Activated B cell treated with CpG ODN at 0.5 μM for 24 hours (primary cell): ENCODE measurements around the gene GRIP1. TPM values are rescaled to one million over a fixed set of nuclear protein-coding genes. Genes with fewer than 3 reads are reported as not detected.
"Not testable (repeated sequence)": the region's sequence is repeated elsewhere in the genome, so short reads cannot be mapped to it uniquely, and the experiment has no call there.

Experiments used
- ATAC-seq: fragments of 200-7000 bp; cut with Tn5 transposase; one replicate; pipeline ENCODE4 v1.10.0; 2021; ENCODE audit warnings: low read depth, mild to moderate bottlenecking, moderate library complexity
- CTCF ChIA-PET: fragments of 350-600 bp; sonication (Branson Sonifier 250); formaldehyde crosslinking; loops from one replicate; lab custom pipeline; 2021; ENCODE audit warnings: antibody characterized with exemption; lab: Charles Lee
- POLR2A ChIA-PET: fragments of 350-600 bp; sonication (Branson Sonifier 250); formaldehyde crosslinking; loops from one replicate; lab custom pipeline; 2021; ENCODE audit warnings: antibody characterized with exemption; lab: Charles Lee
- DNase-seq: peaks from one replicate; pipeline ENCODE4 v3.0.0; 2022
- H3K27ac Mint-ChIP-seq: one replicate; pipeline ENCODE4 v1.8.0; 2020; ENCODE audit warnings: mixed read lengths
- H3K27me3 Mint-ChIP-seq: one replicate; pipeline ENCODE4 v1.8.0; 2021; ENCODE audit warnings: mixed read lengths
- H3K36me3 Mint-ChIP-seq: one replicate; pipeline ENCODE4 v1.8.0; 2021; ENCODE audit warnings: low read depth, mixed read lengths
- H3K4me1 Mint-ChIP-seq: one replicate; pipeline ENCODE4 v1.8.0; 2021; ENCODE audit warnings: mixed read lengths
- H3K4me3 Mint-ChIP-seq: one replicate; pipeline ENCODE4 v1.8.0; 2020; ENCODE audit warnings: mild to moderate bottlenecking, mixed read lengths
- H3K9me3 Mint-ChIP-seq: one replicate; pipeline ENCODE4 v1.8.0; 2020; ENCODE audit warnings: mixed read lengths
- intact Hi-C: fragments of 100-400 bp; cut with micrococcal nuclease; formaldehyde crosslinking; loops from one replicate; pipeline ENCODE4 v1.15.1; 2024
- total RNA-seq: library from RNA; stranded (reverse); gene quantifications from 2 replicates; pipeline ENCODE4 v1.2.3, GENCODE V29; 2022
- TF ChIP-seq, protein P1 (sequence below): fragments of 200-600 bp; IDR thresholded peaks from one replicate; pipeline ENCODE4 v1.8.0; 2022; ENCODE audit warnings: antibody characterized with exemption, mild to moderate bottlenecking

The GRIP1 gene
- total RNA-seq, 1 donor from 2014 or later, result 0.49 TPM

DNA sequence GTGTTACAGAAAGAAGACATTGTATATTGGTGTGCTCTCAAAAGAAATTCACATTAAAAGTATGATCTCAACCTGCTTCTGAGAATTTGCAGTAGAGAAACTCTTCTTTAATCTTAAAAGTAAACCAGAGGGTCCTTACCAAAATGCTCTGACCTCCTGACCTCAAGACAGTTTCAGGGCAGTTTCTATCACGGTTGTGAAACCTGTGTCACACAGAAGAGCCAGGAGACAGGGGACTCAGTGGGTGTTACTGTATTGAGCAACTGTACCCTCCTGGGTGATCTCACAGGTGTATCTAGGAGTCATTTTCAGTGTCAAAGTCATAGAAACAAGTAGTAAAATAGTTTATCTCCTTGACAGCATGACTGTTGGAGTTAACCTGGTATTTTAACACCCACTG, 178.0 kb downstream of the GRIP1 start:
- H3K27ac Mint-ChIP-seq, result no peak overlapping the region
- no peaks in the 10 kb centered on the region for H3K27me3 Mint-ChIP-seq
- intact Hi-C loops, result no loop called here
- no peak for ATAC-seq
- no peaks in the 10 kb centered on the region for H3K36me3 Mint-ChIP-seq
- POLR2A ChIA-PET, result no interaction called here
- H3K4me1 Mint-ChIP-seq, result no peaks in the 10 kb centered on the region
- CTCF ChIA-PET, result no interaction called here
- DNase-seq, result no peak
- TF ChIP-seq, protein P1, sequence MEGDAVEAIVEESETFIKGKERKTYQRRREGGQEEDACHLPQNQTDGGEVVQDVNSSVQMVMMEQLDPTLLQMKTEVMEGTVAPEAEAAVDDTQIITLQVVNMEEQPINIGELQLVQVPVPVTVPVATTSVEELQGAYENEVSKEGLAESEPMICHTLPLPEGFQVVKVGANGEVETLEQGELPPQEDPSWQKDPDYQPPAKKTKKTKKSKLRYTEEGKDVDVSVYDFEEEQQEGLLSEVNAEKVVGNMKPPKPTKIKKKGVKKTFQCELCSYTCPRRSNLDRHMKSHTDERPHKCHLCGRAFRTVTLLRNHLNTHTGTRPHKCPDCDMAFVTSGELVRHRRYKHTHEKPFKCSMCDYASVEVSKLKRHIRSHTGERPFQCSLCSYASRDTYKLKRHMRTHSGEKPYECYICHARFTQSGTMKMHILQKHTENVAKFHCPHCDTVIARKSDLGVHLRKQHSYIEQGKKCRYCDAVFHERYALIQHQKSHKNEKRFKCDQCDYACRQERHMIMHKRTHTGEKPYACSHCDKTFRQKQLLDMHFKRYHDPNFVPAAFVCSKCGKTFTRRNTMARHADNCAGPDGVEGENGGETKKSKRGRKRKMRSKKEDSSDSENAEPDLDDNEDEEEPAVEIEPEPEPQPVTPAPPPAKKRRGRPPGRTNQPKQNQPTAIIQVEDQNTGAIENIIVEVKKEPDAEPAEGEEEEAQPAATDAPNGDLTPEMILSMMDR, result no peak
- H3K9me3 Mint-ChIP-seq, result no peaks in the 10 kb centered on the region
- H3K4me3 Mint-ChIP-seq, result no peak overlapping the region

DNA sequence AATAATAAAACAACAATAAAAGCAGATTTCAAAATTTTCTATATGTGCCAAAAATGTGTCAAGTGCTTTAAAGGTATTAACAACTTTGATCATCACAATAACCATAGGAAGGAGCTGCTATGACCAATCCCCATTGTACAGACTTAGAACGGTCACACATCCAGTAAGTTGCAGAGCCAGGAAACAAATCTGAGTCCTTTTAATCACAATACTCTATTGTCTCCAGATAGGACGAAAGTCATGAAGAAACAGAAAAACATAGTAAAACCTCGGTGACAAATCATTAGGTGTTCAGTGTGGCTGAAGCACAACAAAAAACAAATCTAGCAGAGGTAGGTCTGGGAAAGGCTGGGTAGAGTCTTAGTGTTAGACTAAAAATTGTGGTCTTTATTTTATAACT, 178.8 kb downstream of the GRIP1 start:
- no peaks in the 10 kb centered on the region for H3K27me3 Mint-ChIP-seq
- H3K9me3 Mint-ChIP-seq, result no peaks in the 10 kb centered on the region
- no peak overlapping the region for H3K27ac Mint-ChIP-seq
- intact Hi-C loops, result no loop called here
- CTCF ChIA-PET, result no interaction called here
- ATAC-seq (no peak), DNase-seq (no peak)
- H3K4me1 Mint-ChIP-seq, result no peaks in the 10 kb centered on the region
- no peaks in the 10 kb centered on the region for H3K36me3 Mint-ChIP-seq
- TF ChIP-seq, protein P1, result no peak
- no peak overlapping the region for H3K4me3 Mint-ChIP-seq
- POLR2A ChIA-PET, result no interaction called here

DNA sequence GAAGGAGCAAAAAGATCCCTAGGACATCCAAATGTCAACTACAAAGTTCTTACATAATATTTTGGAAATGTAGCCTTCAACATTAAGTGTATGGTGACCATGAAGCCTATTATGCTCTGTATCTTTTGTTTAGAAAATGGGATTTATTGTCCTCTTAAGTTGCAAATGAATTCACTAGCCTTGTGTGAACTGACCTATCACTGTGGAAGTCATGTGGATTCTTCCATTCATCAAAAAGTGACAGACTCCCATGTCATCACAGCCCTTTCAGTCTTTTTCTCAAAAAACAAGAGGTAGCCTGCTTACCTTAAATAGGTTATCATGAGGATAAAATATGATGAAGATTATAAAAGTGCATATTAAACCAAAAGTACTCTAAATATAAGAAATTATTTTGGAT, 179.9 kb downstream of the GRIP1 start:
- no peak for DNase-seq
- H3K27me3 Mint-ChIP-seq, result no peaks in the 10 kb centered on the region
- no peaks in the 10 kb centered on the region for H3K36me3 Mint-ChIP-seq
- ChIA-PET CTCF (no interaction called here), POLR2A (no interaction called here)
- H3K4me3 Mint-ChIP-seq, result no peak overlapping the region
- H3K27ac Mint-ChIP-seq, result no peak overlapping the region
- intact Hi-C loops, result no loop called here
- no peaks in the 10 kb centered on the region for H3K4me1 Mint-ChIP-seq
- TF ChIP-seq, protein P1, result no peak
- H3K9me3 Mint-ChIP-seq, result no peaks in the 10 kb centered on the region
- no peak for ATAC-seq

DNA sequence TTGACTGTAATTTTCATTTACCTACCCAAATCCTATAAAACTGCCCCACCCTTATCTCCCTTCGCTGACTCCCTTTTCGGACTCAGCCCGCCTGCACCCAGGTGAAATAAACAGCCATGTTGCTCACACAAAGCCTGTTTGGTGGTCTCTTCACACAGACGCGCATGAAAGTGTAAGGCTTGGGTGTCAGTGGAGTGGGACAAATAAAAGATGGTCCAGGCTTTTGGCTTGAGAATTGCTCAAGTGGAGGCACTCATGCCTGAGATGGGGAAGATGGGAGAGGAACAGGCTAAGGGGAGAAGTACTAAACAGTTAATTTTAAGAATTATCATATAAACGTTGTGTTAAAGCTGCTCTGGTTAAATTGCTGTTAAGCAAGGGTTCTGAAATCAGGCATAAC, 180.8 kb downstream of the GRIP1 start:
- POLR2A ChIA-PET, H3K27ac Mint-ChIP-seq, H3K9me3 Mint-ChIP-seq: not testable (repeated sequence)

DNA sequence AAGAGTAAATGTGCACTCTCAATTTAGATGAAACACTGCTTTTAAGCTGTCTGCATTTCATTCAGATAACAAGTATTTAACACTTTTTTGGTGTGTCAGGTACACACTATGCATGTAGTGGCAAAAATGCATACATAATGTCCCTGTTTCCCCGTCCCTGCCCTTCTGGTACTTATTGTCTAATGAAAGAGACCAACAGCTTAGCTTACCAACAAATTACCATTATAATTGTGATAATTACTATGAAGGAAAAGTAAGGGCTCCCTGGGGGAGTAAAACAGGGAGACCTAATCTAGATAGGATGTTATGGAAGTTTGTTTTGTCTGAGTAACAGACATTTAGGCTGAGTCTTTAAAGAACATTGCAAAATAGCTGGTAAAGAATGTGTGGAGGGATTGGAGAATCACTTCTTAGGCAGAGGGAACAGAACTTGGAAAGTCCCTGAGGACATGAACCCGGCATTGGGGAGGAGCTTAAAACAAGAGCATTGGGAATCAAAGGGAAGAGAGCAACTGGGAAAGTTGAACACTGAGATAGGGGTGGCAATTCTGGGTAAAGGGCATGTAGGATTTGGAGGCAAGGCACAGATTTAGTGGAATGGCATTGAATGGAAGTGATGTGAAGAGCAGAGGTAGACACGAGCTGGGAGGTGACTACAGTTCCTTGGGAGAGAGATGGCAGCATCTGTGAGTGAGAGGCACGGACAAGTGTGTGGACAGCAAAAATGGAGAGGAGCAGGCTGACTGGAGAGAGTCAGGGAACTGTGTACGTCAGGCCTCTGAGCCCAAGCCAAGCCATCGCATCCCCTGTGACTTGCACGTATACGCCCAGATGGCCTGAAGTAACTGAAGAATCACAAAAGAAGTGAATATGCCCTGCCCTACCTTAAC, 181.6 kb downstream of the GRIP1 start:
- Mint-ChIP-seq H3K9me3 (no peaks in the 10 kb centered on the region), H3K4me3 (no peak overlapping the region), H3K4me1 (no peaks in the 10 kb centered on the region), H3K27me3 (no peaks in the 10 kb centered on the region), H3K27ac (no peak overlapping the region), H3K36me3 (no peaks in the 10 kb centered on the region)
- POLR2A ChIA-PET, result no interaction called here
- DNase-seq (no peak), ATAC-seq (no peak)
- CTCF ChIA-PET, result no interaction called here
- TF ChIP-seq, protein P1, result no peak
- intact Hi-C loops, result no loop called here

More for the DNA sequence above, 180.8 kb downstream of the GRIP1 start:
- DNase-seq, intact Hi-C loops, ATAC-seq, H3K4me1 Mint-ChIP-seq, H3K4me3 Mint-ChIP-seq, H3K36me3 Mint-ChIP-seq, CTCF ChIA-PET, H3K27me3 Mint-ChIP-seq: not testable (repeated sequence)
